ENCODE measurements around the gene POLH.

Gene POLH

GRCh38 chr6:43608807-43609206, 32.8 kb downstream of the POLH start:
- TF ChIP-seq ZFX (IDR thresholded peaks at IDR 0.05; ENCODE audit: borderline replicate concordance) = no peak
- no peak for TF ChIP-seq CTCF (IDR thresholded peaks at IDR 0.05)
- peak overlapping the region; percentile 1; the same call in 1 of the 2 replicates for H3K27ac ChIP-seq

GRCh38 chr6:43609402-43609801, 33.4 kb downstream of the POLH start:
- TF ChIP-seq CTCF (IDR thresholded peaks at IDR 0.05) = no peak
- no peak for TF ChIP-seq ZFX (IDR thresholded peaks at IDR 0.05; ENCODE audit: borderline replicate concordance)
- H3K27ac ChIP-seq = no peak overlapping the region

- TF ChIP-seq CTCF (IDR thresholded peaks at IDR 0.05) (no peak), ZFX (IDR thresholded peaks at IDR 0.05; ENCODE audit: borderline replicate concordance) (no peak)
- no peak overlapping the region for H3K27ac ChIP-seq
These were observed 34.4 kb downstream of the POLH start for GRCh38 chr6:43610431-43610830.

- peak overlapping the region; percentile 7; the same call in 1 of the 2 replicates for H3K27ac ChIP-seq
These were observed 37.9 kb downstream of the POLH start for GRCh38 chr6:43613721-43614395.

GRCh38 chr6:43614396-43614730, 38.4 kb downstream of the POLH start:
- TF ChIP-seq CTCF (IDR thresholded peaks at IDR 0.05) (no peak), ZFX (IDR thresholded peaks at IDR 0.05; ENCODE audit: borderline replicate concordance) (no peak)
- peak overlapping the region; percentile 7; the same call in 1 of the 2 replicates for H3K27ac ChIP-seq

More at GRCh38 chr6:43613721-43614395, 37.9 kb downstream of the POLH start:
- TF ChIP-seq CTCF (IDR thresholded peaks at IDR 0.05) (no peak), ZFX (IDR thresholded peaks at IDR 0.05; ENCODE audit: borderline replicate concordance) (no peak)

GRCh38 chr6:43616725-43617472, 40.9 kb downstream of the POLH start:
- TF ChIP-seq CTCF (IDR thresholded peaks at IDR 0.05) = no peak
- no peak for TF ChIP-seq ZFX (IDR thresholded peaks at IDR 0.05; ENCODE audit: borderline replicate concordance)
- peak overlapping the region; percentile 23; the same call in 1 of the 2 replicates for H3K27ac ChIP-seq

Data from 22Rv1 (cell line).